CD1c-positive myeloid dendritic cell (primary cell): ENCODE data around the gene MRPL33.

Source experiments
- DNase-seq: peaks from one replicate; pipeline ENCODE4 v3.0.0-alpha.2; 2016; ENCODE audit errors: extremely low spot score

MRPL33 gene

GRCh38 chr2:27771548-27772335 lies at the start of gene MRPL33:
Gene MRPL33 (plus strand): TSS chr2:27771719. CDS start chr2:27771778, 59 bp downstream.
- peak; percentile 93 for DNase-seq

- no peak for DNase-seq
Observed at GRCh38 chr2:27721884-27722485, 49.5 kb upstream of the MRPL33 start.

- peak; percentile 77 for DNase-seq
Observed at GRCh38 chr2:27723372-27724144, 48.0 kb upstream of the MRPL33 start.

- DNase-seq: no peak
Observed at GRCh38 chr2:27724191-27724590, 47.3 kb upstream of the MRPL33 start.

DNA sequence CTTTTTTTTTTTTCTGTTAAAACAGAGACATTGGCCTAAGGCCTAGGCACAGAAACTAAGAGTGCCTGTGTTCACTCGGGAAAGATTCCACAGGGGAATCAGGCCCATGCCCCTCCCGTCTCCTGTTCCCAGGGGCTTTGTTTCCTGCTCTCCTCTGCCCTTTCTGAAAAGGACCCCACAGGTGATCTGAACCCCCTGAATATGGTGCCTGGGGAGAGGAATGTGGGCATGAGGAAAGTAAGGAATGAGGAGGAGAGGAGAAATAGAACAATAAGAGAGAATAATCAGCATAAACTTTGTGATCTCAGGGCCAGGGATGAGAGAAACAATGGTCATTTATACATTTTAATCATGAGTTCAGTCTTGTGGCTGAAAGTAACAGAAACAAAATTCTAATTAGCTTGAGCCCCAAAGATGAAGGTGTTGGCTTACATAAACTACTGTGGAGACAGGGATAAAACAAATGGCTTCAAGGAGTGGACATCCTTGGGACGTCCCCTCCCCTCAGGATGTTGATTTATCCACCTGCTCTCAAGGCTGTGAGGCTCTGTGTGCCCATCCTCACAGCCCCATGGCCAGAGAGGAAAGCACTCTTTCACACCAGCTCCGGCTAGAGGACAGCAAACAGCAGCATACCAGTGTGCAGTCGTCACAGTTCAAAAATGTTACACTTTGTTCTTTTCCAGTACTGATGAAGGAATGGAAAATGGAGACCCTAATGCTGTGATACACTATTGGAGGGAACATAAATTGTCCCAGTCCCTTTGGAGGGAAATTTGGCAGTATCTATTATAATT lies 46.4 kb upstream of the MRPL33 start:
- DNase-seq: no peak

DNA sequence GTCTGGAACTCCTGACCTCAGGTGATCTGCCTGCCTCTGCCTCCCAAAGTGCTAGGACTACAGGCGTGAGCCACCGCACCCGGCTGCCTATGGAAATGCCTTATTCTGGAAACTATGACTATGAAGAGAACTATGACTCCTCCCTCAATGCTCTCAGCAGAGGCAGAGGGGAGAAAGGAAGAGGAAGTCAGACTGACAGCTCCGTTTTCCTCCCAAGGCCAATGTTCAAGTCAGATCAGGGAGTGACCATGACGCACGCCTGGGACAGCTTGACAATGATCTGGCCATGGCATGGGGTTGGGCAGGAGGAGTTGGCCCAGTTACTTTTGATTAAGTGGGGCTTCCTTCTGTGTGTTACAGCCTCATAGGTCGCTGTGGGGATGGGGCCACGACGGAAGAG lies 44.3 kb upstream of the MRPL33 start:
- peak; percentile 53 for DNase-seq

DNA sequence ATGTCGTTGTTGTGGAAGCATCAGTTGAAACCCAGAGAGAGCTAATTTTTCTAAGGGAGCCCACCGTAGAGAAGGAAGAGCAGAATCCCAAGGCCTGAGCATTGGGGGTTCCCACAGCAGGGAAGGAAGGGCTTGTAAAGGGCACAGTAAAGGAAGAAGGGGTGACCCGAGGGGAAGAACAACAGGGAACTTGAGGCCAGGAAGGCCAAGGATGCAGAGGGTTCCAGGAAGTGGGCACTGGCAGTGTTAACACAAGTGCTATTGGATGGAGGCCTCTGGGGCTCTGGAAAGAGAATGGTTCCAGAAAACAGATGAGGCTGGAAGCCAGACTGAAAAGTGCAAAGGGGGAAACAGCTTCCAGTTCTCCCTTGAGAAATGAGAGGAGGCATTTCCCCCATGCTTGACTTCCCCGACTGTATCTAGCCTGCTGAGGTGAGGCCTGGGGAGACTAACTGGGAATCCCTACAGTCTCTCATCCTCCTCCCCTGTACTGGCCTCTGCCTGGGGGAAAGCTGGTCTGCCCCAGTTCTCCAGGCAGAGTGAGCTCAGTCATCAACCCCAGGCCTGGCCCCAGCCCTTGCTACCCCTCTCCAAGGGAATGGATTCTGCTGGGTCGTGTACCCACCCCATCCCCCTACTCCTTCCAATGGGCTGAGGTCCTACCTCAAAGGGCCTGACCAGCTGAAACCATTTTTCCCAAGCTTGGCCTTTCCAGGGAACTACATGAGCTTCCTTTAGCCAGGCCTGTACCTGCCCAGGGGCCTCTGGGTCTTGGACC lies 43.2 kb upstream of the MRPL33 start:
- DNase-seq: no peak

DNA sequence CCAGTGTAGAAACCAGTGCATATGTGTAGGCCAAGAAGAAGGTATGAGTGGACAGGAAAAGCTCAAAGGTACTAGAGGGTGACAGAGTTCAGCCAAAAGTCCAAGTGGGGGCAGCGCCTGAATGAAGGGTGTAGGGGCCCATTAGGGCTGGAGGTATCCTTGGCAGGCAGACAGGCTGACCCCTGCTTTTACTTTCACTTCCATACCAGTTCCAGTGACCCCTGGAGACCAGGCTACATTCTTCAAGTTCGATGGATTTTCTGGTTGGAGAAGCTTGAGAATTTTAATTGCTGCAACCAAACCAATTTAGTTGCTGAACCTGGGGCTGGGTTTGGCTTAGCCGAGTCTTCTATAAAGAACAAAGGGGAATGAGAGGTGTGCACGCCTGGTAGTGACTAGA lies 42.3 kb upstream of the MRPL33 start:
- no peak for DNase-seq

DNA sequence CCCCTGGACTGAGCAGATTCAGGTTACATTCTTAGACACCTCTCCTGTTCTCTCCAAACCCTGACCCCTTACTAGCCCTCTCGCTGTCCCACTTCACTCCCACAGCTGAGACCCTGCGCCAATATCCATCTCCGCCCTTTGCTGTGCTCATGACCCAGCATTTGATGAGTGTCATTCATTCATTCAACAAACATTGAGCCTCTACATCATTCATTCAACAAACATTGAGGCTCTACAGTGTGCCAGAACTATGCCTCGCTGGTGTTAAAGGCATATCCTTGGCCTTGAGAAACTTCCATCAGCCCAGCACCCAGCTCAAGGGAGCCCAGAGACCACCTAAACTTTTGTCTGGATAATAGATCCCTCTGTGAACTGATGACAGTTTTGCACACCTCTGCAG lies 41.9 kb upstream of the MRPL33 start:
- DNase-seq: no peak

GRCh38 chr2:27730261-27730662 lies 41.3 kb upstream of the MRPL33 start:
- DNase-seq: no peak

DNA sequence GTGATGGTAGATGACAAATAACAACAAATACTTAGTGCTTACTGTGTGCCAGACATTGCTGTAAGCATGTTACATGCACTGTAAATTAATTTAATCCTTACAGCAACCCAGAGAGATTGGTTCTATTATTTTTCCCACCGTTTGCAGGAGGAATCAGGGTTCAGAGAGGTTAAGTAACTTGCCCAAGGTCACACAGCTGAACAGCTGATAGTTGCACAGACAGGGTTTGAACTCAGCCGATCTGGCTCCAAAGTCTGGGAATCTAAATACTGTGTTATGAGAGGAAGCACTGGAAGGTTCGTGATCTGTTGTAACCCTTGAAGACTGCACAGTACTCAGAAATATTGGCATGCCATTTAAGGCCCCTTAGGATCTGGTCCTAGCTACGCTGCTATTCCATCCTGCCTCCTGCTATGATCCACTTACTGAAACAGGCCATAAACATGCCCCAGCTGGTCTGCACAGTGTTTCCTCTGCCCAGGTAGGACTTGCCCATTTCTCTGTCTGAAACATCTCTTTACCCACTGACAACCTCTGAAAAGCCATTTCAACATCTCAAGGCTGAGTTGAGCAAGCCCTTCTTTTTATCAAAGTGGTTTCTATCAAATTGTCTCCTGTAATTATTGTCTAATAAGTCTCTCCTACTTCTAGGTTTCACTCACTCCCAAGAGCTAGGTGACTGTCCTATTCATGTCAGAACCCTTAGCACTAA lies 40.4 kb upstream of the MRPL33 start:
- DNase-seq: no peak

DNA sequence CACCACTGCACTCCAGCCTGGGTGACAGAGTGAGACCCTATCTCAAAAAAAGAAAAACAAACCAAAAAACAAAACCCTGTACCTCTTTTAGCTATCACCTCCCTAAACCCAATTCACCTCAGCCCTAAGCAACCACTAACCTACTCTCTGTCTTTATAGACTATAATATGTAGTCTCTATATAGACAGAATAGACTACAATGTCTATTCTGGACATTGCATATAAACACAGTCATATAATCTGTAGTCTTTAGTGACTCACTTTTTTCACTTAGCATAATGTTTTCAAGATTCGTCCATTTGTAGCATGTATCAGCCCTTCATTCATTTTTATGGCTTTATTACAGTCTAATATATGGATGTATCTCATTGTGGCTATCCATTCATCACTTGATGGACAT lies 37.2 kb upstream of the MRPL33 start:
- no peak for DNase-seq

DNA sequence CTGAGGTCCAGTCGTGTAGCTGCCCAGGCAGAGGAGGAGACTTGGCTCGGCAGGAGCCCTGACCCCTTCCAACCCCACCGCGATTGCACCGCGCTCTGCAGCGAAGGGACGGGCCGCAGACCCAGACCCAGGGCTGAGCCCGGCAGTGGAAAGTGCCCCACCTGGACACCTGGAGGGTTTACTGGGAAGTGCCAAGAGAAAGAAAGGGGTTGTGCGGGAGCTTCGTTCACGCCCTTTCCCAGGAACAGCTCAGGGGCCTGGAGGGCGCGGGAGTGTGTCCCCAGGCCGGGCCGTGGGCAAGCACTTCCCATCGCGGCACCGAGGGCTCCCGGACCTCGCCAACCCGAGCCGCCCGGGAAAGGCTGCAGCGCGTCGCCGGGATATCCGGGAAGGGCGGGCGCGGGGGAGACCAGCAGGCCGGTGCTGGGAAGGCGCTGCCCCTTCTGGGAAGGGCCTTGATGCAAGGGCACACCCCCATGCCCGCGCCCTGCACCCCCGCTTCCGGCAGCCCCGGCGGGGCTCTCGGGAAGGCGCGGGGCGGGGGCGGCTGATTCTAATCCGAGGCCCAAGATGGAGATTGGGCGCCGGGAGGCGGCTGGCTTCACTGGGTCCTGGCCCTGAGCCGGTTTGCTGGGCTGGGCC lies 36.1 kb upstream of the MRPL33 start:
- peak; percentile 56 for DNase-seq

GRCh38 chr2:27736031-27736889 lies 35.3 kb upstream of the MRPL33 start:
- DNase-seq: no peak

GRCh38 chr2:27736890-27737204 lies 34.7 kb upstream of the MRPL33 start:
- DNase-seq: no peak

DNA sequence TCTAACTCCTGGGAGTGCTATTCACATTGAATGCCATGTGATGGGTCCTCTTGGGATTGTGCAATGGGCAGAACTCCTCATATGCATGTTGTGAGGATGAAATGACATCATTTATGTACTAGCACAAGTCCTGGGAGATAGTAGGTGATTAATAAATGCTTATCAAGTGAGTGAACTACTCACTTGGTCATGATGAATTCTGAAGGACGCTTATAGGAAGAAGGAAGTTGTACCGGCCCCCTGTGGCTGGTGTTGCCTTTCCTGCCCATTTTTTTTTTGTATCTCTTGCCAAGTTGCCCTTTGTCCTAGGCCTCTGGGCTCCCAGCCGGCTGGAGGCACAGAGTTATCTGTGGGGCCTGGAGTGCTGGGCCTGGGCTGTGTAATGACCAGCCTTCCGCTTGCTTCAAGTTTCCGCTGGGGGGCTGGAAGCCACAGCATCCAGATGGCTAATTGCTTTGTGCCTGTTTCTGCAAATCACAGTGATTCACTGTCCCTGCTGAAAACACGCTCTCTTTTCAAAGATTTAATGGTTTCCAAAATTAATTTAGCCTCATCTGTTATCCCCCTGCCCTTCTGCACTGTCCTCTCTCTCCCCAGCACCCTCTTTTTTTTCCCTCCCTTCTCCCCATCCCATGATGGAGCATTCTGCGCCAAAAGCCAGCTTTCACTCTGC lies 33.7 kb upstream of the MRPL33 start:
- no peak for DNase-seq

GRCh38 chr2:27738349-27739057 lies 33.0 kb upstream of the MRPL33 start:
- no peak for DNase-seq

GRCh38 chr2:27739058-27739373 lies 32.5 kb upstream of the MRPL33 start:
- no peak for DNase-seq
